HG03045 (cell line): ENCODE results near the gene LDB3.
"Not testable (repeated sequence)": the region's sequence is repeated elsewhere in the genome, so short reads cannot be mapped to it uniquely, and the experiment has no call there.

Source experiments
- ATAC-seq: cut with Tn5 transposase; IDR thresholded peaks from one replicate; pipeline ENCODE4 v1.9.1; 2021; ENCODE audit warnings: mild to moderate bottlenecking, moderate library complexity; ENCODE audit not compliant: unreplicated experiment

Gene LDB3

DNA sequence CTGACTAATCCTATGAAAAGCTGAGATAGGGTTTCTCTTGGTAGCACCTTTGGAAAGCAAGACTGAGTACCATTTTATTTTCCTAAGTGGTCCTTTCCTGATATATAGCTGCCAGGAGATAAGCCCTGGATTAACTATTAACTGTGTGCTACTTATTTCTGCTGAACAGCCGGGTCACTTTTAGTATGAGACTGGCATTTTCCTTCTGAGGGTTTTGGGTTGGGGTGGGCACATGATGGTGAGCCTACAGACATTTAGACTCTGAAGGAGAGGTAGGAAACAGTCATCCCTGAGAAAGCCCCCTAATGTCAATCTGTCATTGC, 58.3 kb downstream of the LDB3 start:
- ATAC-seq, result no peak

DNA sequence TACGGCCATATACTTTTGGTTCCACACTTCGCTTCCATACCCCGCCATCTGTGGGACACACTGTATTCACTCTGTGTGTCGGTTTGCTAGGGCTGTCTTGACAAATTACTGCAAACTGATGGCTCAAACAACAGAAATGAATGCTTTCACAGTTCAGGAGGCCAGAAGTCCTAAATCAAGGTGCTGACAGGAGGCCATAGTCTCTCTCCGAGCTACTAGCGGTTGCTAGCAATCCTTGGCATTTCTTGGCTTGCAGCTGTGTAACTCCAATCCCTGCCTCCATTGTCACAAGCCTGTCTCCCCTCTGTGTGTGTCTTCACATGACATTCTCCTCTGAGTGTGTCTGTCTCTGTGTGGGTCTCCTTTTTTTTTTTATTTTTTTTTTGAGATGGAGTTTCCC, 59.2 kb downstream of the LDB3 start:
- ATAC-seq, result no peak

DNA sequence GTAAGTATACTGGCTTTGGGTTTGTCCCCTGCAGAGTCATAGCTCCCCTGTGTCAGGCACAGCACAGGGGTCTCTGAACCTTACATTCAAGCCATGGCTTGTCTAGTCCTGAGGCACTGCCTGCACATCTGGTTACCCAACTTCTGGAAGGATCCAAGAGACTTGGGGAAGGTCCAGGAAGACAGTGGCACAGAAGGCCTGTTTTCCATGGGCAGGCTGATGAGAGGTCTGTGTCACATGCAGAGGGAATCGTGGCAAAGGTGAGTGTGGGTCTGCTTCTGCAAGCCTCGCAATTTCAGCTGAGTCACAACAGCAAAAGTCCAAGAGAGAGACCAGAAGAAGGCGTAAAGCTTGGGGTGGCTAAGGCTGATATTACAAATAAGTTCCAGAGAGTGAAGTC, 59.7 kb downstream of the LDB3 start:
- no peak for ATAC-seq

DNA sequence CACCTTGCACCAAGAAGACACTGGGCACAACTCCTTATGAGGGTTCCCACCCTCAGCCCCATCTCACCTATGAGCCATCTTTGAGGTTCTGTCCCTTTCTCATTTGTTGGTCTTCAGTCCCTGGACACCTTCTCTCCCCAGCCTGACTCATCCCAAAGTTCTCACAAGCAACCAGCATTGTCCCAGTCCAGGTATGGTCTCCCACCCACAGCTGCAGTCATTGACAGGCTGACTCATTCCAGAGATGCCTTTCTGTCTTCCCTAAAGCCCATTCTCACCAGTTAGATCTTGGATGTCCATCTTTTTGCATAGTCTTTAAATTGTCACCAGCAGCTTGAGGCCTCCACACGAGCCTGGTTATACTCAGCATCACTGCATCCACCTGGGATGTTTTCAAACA, 61.4 kb downstream of the LDB3 start:
- no peak for ATAC-seq

DNA sequence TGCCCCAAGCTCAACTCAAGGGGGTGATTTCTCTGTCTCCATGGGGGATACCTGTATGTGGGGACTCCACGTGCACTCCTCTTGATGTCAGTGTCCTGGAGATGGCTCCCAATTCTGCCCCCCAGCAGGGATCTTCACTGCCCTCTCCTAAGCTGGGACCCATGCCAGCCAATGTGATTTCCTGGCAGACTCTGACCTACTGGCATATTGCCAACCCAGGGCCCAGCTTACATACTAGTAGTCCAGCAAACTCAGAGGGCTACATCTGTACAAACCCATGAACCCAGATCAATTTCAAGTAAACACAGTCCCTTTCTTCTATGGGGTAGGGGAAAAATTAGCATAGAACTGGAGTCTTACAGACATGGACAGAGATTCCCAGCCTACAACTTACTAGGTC, 61.9 kb downstream of the LDB3 start:
- ATAC-seq, result no peak

DNA sequence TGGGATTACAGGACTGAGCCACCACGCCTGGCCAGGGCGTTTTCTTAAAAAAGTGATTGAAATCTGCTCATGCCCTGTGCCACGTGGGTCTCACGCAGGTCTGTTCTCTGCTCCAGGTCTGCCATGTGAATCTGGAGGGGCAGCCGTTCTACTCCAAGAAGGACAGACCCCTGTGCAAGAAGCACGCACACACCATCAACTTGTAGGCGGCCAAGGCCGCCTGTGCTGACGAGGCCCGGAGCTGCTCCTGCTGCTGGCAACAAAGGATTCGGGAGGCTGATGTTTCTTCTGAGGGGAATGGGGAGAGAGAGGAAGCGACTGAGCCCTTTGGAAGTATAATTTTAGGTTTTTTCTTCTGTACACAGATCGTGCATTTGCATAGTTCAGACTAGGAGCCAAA, 64.5 kb downstream of the LDB3 start:
- no peak for ATAC-seq

DNA sequence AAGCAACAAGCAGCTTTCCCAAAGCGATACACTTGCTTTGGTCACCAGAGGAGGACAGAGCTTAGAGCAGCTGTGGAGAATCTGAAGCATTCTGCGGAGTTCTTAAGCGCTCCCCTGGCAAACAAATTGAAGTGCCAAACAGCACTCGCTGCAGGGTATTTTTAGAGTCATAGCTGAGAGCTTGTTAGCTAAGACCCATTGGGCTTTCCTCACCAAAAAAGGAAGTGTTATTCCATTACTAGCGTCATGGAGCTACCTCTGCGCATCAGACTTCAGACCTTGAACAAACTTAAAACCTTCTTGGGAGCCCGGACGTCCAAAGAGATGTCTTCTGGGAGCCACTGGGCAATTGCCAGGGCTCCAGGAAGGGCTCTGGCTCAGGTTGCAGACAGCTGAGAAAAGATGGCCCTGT, 65.0 kb downstream of the LDB3 start:
- no peak for ATAC-seq

DNA sequence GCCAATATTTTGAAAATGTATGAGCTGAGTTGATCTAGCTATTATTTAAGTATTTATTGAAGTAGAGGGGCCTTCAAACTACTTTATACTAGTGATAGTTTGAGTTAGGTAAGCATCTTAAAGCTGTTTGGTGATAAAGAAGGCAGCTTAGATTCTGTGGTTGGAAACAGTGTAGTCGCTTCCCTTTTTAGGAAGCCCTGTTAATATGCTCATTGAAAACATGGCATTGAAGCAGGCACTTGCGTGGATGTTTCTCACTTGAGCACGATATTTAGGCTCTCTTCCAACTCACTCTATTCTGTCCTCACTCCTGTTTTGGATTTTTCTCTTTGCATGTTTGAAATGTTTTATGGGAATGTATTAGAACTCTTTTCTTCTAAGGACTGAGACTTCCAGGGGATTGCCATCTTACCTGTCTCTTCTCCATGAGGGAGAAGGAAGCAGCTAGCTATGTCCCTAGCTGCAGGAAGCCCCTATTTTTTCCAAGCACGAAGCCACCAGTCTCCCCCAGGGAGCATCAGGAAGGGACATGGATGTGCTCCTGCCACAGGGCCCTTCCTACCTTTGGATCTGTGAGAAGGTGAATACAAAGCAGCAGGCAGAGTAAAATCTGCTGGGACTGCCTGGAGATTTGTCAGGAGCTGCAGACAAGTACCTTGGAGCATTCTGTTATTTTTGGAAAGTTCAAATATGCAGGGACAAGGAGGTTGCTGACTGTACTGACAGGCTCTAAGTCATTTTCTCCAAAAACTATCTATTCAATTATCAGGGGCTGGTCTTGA, 66.1 kb downstream of the LDB3 start:
- no peak for ATAC-seq

DNA sequence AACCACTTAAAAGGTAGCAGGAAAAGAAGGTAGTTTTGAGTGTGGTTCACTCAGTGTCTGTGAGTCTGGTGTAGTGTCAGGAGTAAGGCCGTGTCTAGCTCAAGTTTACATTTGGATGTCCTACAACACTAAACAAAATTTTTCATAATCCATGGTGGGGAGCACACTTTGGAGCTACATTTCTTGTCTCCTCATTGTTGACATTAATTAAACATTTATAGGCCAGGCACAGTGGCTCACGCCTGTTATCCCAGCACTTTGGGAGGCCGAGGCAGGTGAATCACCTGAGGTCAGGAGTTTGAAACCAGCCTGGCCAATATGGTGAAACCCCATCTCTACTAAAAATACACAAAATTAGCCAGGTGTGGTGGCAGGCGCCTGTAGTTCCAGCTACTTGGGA, 67.0 kb downstream of the LDB3 start:
- ATAC-seq, result not testable (repeated sequence)

DNA sequence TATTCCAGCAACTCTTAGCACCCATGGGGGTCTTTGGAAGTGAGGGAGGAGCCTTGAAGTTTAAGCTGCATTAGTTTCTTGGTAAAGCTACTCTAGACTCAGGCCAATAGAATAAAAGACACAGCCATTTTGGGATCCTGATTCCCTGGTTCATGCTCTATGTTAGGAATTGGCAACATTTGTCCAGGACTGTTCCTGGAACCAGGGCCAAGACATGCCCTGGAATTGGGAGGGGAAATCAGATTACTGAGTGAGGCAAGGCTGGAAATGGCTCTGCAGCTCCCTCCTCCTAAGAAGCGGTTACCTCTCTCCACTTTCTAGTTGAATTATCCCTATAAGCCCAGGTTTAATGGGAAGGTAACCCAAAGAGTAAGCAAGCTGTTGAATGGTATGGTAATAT, 73.9 kb downstream of the LDB3 start:
- ATAC-seq, result no peak

DNA sequence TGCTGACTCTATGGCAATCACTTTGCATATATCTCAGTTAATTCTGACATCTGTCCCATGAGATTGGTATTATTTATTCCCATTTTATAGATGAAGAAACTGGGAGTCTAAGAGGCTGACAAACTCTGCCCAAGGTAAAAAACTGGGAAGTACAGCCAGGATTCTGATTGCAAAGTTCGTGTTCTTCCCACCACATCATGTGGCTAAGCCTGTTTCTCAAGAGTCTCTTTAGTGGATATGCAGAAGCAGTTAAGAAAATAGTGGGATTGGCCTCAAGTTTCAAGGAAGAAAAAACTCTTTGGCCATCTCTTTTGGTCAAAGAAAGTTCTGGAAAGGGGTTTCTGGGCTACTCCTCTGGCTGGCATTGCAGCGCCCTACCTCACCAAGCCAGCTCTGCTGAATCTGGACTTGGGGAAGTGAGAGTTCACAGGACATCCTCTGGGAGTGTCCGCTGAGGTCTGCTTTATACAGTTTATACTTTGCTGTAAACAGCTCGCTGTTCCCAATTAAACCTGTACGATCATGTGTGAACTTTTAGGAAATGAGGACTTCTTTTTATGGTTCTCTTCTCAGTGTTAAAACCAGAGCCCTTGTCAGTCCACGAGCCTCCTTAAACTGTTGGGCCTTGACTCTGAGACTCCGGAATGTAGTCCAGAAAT, 75.9 kb downstream of the LDB3 start:
- no peak for ATAC-seq

DNA sequence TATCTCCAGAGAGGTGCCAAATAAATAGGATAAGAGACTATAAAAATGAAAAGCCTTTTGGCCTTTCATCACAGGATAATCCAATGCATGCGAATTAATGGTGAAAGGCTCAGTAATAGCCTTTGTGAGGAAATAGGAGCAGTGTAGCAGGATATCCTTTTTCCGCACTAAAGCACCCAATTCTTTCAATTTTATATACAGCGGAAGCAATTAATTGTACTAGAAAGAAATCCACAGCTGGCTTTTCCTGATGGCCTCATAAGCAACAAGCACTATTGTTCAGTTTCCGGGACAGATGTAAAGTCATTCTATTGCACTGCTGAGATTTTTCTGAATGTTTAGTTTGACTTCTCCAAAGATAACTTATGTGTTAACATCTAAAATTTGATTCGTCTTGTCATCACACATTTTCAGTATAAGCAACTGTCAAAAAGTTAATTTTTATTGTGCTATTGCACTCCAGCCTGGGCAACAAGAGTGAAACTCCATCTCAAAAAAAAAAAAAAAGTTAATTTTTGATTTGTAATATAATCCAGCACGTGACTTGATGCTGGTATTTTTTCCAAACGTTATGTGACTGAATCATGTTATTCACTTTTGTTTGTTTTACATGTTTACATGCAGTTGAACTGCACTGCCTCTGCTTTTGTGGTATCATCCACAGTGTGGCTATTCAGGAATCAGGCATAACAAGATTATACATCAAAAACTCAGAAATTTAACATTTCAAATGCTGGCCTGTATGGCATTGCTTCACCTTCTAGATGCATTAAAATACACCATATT, 79.7 kb downstream of the LDB3 start:
- ATAC-seq, result no peak

DNA sequence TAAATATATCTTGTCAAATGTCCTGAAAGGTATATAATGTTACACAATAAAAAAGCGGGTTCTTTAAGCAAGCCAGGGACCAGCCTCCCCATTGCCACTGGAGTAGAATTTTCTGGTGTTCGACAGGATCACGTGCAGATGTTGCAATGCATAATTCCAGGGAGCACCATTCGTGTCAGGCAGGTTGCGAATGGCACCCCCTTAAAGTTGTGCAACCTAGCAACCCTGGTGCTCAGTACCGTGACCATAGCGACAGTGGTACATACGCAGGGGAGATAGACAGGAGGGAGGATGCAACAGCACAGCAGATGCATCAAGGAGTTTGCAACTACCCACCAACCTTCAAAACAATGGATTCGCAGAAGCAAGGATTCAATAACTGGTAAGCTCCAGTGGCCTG, 81.5 kb downstream of the LDB3 start:
- ATAC-seq, result no peak

DNA sequence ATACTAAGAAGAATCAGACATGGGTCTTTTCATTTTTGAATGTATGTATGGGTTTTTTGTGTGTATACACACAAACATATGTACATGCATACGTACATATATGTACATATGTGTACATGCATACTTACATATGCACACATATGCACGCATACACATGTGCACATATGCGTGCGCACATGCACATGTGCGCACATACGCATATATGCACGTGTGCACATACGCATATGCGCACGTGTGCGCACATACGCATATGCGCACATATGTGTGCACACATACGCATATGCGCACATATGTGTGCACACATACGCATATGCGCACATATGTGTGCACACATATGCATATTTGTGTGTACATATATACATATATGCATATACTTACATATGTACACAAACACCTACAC, 83.2 kb downstream of the LDB3 start:
- no peak for ATAC-seq

DNA sequence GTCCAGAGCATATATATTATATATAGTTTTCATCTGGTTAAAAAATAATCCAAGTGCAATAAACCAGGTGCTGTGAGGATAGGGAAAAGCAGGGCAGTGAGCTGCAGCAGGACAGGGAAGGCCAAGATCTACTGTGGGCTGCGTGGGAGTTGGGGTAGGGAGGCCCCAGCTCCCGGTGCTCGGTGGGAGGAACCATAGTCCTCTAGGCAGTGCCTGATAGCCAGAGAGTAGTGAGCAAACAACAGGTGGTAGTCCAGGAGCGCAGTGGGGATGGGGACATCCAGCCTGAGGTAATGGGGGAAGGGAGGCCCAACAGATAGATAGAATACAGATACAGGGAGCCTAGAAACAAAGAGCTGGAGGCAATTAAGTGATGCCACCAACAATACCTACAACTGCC, 84.0 kb downstream of the LDB3 start:
- no peak for ATAC-seq

DNA sequence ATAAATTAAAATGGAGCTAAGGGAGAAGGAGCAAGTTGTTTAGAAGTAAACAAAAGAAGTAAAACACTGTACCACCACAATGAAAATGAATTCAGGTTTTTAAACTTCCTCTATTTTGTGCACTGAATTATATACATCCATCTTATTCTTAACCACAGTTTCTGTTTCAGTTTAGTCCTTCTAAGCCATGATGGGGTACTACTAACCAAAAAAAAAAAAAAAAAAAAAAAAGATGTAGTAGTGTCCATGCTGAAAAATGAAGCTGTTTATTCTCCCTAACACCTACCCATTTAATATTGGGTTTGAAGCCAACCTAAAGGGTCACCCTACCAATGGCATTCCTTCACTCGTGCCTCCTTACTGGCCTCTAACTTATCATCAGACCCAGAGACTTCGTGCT, 84.7 kb downstream of the LDB3 start:
- no peak for ATAC-seq

DNA sequence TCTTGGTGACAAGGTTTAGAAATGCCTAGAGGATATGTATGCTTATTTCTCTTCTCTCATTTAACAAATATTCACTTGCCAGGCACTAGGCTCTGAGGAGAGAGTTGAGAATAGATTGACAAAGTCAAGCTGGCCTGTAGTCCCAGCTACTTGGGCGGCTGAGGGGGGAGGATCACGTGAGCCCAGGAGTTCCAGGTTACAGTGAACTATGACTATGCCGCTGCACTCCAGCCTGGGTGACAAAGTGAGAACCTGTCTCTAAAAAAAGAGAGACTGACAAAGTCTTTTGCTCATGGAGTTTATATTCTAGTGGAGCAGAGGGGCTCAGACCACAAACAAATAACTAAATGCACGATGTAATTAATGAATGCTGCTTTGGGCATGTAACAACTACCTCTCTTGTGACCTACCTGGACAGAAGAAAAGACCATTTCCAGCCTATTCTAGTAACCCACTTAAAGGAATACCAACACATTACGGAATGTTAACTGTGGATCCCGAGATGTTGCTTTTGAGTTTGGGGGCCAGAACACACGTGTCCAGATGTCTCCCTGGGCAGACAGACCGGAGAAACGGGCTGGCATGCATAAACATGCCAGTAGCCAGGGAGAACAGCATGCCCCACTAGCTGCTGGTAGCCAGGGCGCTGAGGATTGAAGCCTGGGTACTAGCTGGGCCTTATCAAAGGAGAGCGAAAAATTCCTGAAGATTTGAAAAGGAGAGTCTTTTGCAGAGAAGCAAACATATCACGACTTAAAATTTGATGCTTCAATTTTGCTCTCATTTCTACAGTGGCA, 85.5 kb downstream of the LDB3 start:
- ATAC-seq, result no peak

DNA sequence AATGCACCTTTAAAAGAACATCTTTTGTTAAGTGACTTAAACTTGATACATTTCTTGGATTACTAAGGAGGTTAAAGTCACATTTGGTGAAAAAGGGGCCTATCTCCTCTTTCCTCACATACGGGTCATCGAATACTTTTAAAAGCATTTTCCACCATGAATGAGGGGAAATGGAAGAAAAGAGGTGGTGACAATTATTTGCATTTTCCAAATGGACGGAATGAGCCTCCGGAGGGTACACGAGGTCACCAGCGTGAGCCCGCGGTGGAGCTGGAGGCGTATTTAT, 87.1 kb downstream of the LDB3 start:
- no peak for ATAC-seq

DNA sequence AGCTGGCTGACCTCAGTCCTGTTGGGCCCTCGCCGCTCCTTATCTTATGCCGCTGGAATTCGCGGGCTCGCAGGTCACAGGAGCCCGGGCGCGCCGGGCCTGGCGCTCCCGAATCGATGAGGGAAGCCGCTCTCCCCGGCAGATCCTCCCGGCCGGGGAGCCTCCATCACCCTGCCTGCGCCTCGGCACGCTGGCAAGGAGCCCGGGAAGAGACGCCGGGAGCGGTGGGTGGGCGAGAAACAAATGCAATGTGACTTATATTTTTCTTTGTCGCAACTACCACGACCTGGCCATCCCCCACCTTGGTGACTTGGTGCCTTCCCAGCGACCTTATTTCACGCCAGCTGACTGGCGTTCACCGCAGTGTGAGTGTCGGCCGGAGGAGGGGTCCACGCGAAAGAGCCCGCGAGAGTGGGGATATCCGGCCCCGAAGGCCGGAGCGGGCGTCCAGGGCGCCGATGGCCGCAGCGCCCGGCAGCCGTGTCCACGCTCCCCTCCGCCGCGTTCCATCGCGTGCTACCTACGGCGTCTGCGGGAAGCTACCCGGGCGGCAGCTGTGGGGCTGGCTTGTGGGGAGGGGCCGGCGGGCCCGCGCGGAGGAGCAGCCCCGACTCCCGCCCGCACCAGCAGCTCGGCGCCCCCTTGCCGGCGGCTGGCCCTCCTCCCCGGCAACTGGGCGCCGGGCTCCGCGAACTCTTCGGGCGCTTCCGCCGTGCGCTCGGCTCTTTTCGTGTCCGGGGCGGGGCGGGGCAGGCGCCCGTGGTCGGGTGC, 87.6 kb downstream of the LDB3 start:
- ATAC-seq, result peak; percentile 87

DNA sequence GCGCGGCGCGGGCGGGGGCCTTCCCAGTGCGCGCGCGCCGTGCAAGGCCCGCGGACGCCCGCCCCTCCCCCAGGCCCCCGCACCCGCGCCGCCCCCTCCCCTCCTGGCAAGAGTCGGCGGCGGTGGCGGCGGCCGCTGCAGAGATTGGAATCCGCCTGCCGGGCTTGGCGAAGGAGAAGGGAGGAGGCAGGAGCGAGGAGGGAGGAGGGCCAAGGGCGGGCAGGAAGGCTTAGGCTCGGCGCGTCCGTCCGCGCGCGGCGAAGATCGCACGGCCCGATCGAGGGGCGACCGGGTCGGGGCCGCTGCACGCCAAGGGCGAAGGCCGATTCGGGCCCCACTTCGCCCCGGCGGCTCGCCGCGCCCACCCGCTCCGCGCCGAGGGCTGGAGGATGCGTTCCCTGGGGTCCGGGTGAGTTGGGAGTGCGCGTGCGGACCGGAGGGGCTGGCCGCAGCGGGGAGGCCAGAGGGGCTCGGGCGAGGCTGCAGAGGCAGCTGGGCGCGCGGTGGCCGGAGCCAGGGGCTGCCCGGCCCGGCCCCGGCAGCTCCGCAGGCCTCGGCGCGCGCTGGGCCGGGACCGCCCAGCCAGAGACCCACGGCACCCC, 88.3 kb downstream of the LDB3 start, which contains the start of gene BMPR1A:
Gene BMPR1A (plus strand): TSS at position 109 of the 602 bp plus-strand sequence. CDS start 119,400 bp downstream, outside the sequence.
- ATAC-seq, result peak; percentile 39
